HepG2 (cell line): Measurements from ENCODE around the gene STKLD1. TPM values are rescaled to one million over a fixed set of nuclear protein-coding genes. Genes with fewer than 3 reads are reported as not detected.

ENCODE experiments used
- CENPT ChIP-seq: sonication (generic); formaldehyde crosslinking; IDR thresholded peaks from 2 replicates; pipeline ENCODE4 v1.8.0; 2022; ENCODE audit warnings: low read depth, mild to moderate bottlenecking, moderate library complexity, missing genetic modification reagents
- EHMT2 ChIP-seq: fragments of 200-600 bp; sonication (generic); IDR thresholded peaks from 2 replicates; pipeline ENCODE4 v1.7.0; 2017; ENCODE audit warnings: antibody characterized with exemption, low read depth, low read length, borderline replicate concordance
- EP300 ChIP-seq, 3 experiments: sonication (generic) in 1 of 3; formaldehyde crosslinking in 1 of 3; IDR thresholded peaks; 2 replicates each; pipeline versions ENCODE4 v1.5.1 to v1.6.1; 2011 to 2020; ENCODE audit warnings: low read depth in 2 of 3, low read length in 2 of 3, borderline replicate concordance in 1 of 3, improper control_type of control experiment in 1 of 3, mild to moderate bottlenecking in 1 of 3, missing genetic modification reagents in 1 of 3, moderate library complexity in 1 of 3
- GATA4 ChIP-seq: sonication (generic); IDR thresholded peaks from 2 replicates; pipeline ENCODE4 v1.6.1; 2016; ENCODE audit warnings: antibody characterized with exemption, low read depth, borderline replicate concordance
- KDM4B ChIP-seq: sonication (generic); formaldehyde crosslinking; IDR thresholded peaks from 2 replicates; pipeline ENCODE4 v1.4.0; 2020; ENCODE audit warnings: missing genetic modification reagents
- KLF13 ChIP-seq: sonication (generic); formaldehyde crosslinking; IDR thresholded peaks from 2 replicates; pipeline ENCODE4 v1.4.0; 2020; ENCODE audit warnings: mild to moderate bottlenecking, missing genetic modification reagents
- RCOR2 ChIP-seq: IDR thresholded peaks from 2 replicates; pipeline ENCODE4 v1.6.1; 2016; ENCODE audit warnings: missing biosample characterization, missing genetic modification reagents
- SETDB1 ChIP-seq: sonication (generic); formaldehyde crosslinking; IDR thresholded peaks from 2 replicates; pipeline ENCODE4 v1.5.1; 2020; ENCODE audit warnings: missing genetic modification reagents, mild to moderate bottlenecking, borderline replicate concordance
- U2AF1 ChIP-seq: fragments of 200-400 bp; formaldehyde crosslinking; optimal IDR thresholded peaks from 2 replicates; pipeline ENCODE3; 2017; ENCODE audit warnings: mild to moderate bottlenecking, low read depth, low read length
- ZBTB8A ChIP-seq: sonication (generic); formaldehyde crosslinking; IDR thresholded peaks from 2 replicates; pipeline ENCODE4 v1.4.0; 2020; ENCODE audit warnings: mild to moderate bottlenecking, low read depth, missing genetic modification reagents, borderline replicate concordance
- ZMYM4 ChIP-seq: sonication (generic); formaldehyde crosslinking; IDR thresholded peaks from 2 replicates; pipeline ENCODE4 v1.8.1; 2023; ENCODE audit warnings: mild to moderate bottlenecking, missing genetic modification reagents
- ZNF674 ChIP-seq: sonication (generic); formaldehyde crosslinking; IDR thresholded peaks from 2 replicates; pipeline ENCODE4 v1.5.0; 2020; ENCODE audit warnings: low read depth, mild to moderate bottlenecking, missing genetic modification reagents
- ZSCAN30 ChIP-seq: sonication (generic); formaldehyde crosslinking; IDR thresholded peaks from 2 replicates; pipeline ENCODE4 v1.5.0; 2020; ENCODE audit warnings: mild to moderate bottlenecking, missing genetic modification reagents
- polyA plus RNA-seq, 8 experiments: library from polyadenylated mRNA; depleted of rRNA in 3 of 8; stranded (reverse) in 7 of 8; unstranded in 1 of 8; fragments of >200 nt; fragmentation: Illumina TruSeq in 4 of 8; extraction: Trizol in 4 of 8; gene quantifications; 2 replicates each; pipeline versions ENCODE4 v1.2.1 to v1.2.3, GENCODE V29; 2011 to 2016; ENCODE audit warnings: low read depth in 4 of 8, missing spikeins in 1 of 8, mixed read lengths in 1 of 8; ENCODE audit not compliant: insufficient read depth in 1 of 8
- total RNA-seq, 5 experiments: library from RNA; depleted of rRNA; stranded (reverse); fragments of >200 nt; fragmentation: Illumina TruSeq; extraction: Trizol; gene quantifications; 2 replicates each; pipeline ENCODE4 v1.2.3, GENCODE V29; 2016; ENCODE audit warnings: low read depth in 1 of 5
- TF ChIP-seq, protein P1 (sequence below): sonication (generic); formaldehyde crosslinking; IDR thresholded peaks from 2 replicates; pipeline ENCODE4 v1.4.0; 2020; ENCODE audit warnings: missing genetic modification reagents, borderline replicate concordance
- TF ChIP-seq, protein P2 (sequence below): sonication (generic); formaldehyde crosslinking; IDR thresholded peaks from 2 replicates; pipeline ENCODE4 v1.5.0; 2020; ENCODE audit warnings: missing genetic modification reagents, mild to moderate bottlenecking, borderline replicate concordance
- TF ChIP-seq, protein P3 (sequence below): sonication (generic); formaldehyde crosslinking; IDR thresholded peaks from 2 replicates; pipeline ENCODE4 v1.5.0; 2020; ENCODE audit warnings: missing genetic modification reagents, mild to moderate bottlenecking, borderline replicate concordance
- TF ChIP-seq, protein P4 (sequence below): sonication (generic); formaldehyde crosslinking; IDR thresholded peaks from 2 replicates; pipeline ENCODE4 v1.5.0; 2020; ENCODE audit warnings: mild to moderate bottlenecking, missing genetic modification reagents
- TF ChIP-seq, protein P5 (sequence below): sonication (generic); IDR thresholded peaks from 2 replicates; pipeline ENCODE4 v1.6.1; 2016; ENCODE audit warnings: low read depth, borderline replicate concordance

STKLD1 gene
- total and polyA plus RNA-seq, 2 of the 13 experiments (the other 11 are each of a cell fraction or from before 2014, with no cell fraction given) = 1.5 to 2.2 TPM

DNA sequence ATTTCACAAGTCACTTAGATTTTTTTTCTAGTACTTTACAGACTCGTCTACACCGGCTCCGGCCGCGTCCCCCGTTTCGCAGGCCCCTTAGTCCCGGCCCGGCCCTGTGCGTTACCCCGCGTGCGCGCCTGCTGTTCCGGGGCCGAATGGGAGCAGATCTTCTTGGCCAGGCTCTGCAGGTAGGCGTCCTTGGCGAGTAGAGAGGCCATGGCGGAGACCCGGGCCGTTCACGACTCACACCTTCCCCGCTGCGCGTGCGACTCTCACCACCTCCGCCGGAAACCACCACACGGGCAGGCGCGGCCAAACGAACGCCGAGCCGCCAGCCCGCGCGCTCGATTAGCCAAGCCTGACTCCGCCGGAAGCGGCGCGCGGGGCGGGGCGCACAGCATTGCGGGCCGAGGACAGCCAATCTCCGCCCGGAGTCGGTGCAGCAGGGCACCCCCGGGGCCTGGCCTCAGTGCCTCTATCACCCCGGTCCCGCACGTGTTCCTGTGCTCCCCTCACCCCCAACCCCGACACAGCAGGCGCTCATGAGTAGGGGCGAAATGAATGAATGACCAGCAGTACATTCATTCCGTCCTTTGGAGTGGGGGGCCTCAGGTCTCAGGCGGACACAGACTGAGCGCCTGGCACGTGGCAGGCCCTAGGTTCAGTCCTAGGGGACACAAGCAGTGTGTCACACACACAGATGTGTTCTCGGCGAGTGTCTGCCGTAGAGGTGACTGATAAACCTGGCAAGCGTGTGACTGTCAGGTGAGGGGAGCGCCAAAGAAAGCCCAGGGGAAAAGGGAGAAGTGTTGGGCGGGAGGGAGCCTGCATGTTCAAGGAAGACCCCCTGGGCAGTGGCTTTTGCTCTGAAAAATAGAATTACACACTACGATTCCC, 40.0 kb upstream of the STKLD1 start, which contains the start of gene SURF6 (continued):
- TF ChIP-seq CENPT (CRISPR knock-in tag) (no peak), KLF13 (CRISPR knock-in tag) (no peak), ZBTB8A (CRISPR knock-in tag) (no peak), U2AF1 (no peak), KDM4B (CRISPR knock-in tag) (no peak; the same call in 1 of the 2 replicates), RCOR2 (CRISPR knock-in tag) (peak; percentile 49; the same call in 1 of the 2 replicates), EP300 (IDR thresholded peaks at IDR 0.05; ENCODE audit: low read depth in 2 of 2, low read length in 2 of 2) (peak; percentile 40 to 70; a peak in 3 of 4 replicates), EP300 (CRISPR knock-in tag; IDR thresholded peaks at IDR 0.05; ENCODE audit: borderline replicate concordance) (peak; percentile 43; the same call in 1 of the 2 replicates), ZMYM4 (CRISPR knock-in tag) (peak; percentile 84), GATA4 (no peak; the same call in 1 of the 2 replicates), SETDB1 (CRISPR knock-in tag) (peak; percentile 57; the same call in 1 of the 2 replicates), ZSCAN30 (CRISPR knock-in tag) (no peak; the same call in 1 of the 2 replicates), ZNF674 (no peak; the same call in 1 of the 2 replicates), EHMT2 (no peak)
- TF ChIP-seq, protein P1, sequence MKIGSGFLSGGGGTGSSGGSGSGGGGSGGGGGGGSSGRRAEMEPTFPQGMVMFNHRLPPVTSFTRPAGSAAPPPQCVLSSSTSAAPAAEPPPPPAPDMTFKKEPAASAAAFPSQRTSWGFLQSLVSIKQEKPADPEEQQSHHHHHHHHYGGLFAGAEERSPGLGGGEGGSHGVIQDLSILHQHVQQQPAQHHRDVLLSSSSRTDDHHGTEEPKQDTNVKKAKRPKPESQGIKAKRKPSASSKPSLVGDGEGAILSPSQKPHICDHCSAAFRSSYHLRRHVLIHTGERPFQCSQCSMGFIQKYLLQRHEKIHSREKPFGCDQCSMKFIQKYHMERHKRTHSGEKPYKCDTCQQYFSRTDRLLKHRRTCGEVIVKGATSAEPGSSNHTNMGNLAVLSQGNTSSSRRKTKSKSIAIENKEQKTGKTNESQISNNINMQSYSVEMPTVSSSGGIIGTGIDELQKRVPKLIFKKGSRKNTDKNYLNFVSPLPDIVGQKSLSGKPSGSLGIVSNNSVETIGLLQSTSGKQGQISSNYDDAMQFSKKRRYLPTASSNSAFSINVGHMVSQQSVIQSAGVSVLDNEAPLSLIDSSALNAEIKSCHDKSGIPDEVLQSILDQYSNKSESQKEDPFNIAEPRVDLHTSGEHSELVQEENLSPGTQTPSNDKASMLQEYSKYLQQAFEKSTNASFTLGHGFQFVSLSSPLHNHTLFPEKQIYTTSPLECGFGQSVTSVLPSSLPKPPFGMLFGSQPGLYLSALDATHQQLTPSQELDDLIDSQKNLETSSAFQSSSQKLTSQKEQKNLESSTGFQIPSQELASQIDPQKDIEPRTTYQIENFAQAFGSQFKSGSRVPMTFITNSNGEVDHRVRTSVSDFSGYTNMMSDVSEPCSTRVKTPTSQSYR (CRISPR knock-in tag) = no peak
- TF ChIP-seq, protein P2, sequence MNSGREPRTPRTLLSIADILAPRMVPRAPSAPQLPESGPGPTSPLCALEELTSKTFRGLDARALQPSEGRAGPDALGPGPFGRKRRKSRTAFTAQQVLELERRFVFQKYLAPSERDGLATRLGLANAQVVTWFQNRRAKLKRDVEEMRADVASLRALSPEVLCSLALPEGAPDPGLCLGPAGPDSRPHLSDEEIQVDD (CRISPR knock-in tag) = peak; percentile 47; the same call in 1 of the 2 replicates
- TF ChIP-seq, protein P3, sequence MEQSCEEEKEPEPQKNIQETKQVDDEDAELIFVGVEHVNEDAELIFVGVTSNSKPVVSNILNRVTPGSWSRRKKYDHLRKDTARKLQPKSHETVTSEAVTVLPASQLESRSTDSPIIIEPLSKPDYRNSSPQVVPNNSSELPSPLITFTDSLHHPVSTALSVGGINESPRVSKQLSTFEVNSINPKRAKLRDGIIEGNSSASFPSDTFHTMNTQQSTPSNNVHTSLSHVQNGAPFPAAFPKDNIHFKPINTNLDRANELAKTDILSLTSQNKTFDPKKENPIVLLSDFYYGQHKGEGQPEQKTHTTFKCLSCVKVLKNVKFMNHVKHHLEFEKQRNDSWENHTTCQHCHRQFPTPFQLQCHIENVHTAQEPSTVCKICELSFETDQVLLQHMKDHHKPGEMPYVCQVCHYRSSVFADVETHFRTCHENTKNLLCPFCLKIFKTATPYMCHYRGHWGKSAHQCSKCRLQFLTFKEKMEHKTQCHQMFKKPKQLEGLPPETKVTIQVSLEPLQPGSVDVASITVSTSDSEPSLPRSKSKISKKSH = 0 out of 2 replicates have a peak, but pooled peaks have one; percentile 23
- TF ChIP-seq, protein P4, sequence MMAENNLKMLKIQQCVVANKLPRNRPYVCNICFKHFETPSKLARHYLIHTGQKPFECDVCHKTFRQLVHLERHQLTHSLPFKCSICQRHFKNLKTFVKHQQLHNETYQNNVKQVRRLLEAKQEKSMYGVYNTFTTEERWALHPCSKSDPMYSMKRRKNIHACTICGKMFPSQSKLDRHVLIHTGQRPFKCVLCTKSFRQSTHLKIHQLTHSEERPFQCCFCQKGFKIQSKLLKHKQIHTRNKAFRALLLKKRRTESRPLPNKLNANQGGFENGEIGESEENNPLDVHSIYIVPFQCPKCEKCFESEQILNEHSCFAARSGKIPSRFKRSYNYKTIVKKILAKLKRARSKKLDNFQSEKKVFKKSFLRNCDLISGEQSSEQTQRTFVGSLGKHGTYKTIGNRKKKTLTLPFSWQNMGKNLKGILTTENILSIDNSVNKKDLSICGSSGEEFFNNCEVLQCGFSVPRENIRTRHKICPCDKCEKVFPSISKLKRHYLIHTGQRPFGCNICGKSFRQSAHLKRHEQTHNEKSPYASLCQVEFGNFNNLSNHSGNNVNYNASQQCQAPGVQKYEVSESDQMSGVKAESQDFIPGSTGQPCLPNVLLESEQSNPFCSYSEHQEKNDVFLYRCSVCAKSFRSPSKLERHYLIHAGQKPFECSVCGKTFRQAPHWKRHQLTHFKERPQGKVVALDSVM (CRISPR knock-in tag) = peak; percentile 51; the same call in 1 of the 2 replicates
- TF ChIP-seq, protein P5, sequence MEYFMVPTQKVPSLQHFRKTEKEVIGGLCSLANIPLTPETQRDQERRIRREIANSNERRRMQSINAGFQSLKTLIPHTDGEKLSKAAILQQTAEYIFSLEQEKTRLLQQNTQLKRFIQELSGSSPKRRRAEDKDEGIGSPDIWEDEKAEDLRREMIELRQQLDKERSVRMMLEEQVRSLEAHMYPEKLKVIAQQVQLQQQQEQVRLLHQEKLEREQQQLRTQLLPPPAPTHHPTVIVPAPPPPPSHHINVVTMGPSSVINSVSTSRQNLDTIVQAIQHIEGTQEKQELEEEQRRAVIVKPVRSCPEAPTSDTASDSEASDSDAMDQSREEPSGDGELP = peak; percentile 68; the same call in 1 of the 2 replicates
